ENCODE measurements around the gene CARD19. TPM values are rescaled to one million over a fixed set of nuclear protein-coding genes. Genes with fewer than 3 reads are reported as not detected.

The CARD19 gene
- total and polyA plus RNA-seq, 9 donors = 5.0 to 67.6 (median 44.7) TPM

DNA sequence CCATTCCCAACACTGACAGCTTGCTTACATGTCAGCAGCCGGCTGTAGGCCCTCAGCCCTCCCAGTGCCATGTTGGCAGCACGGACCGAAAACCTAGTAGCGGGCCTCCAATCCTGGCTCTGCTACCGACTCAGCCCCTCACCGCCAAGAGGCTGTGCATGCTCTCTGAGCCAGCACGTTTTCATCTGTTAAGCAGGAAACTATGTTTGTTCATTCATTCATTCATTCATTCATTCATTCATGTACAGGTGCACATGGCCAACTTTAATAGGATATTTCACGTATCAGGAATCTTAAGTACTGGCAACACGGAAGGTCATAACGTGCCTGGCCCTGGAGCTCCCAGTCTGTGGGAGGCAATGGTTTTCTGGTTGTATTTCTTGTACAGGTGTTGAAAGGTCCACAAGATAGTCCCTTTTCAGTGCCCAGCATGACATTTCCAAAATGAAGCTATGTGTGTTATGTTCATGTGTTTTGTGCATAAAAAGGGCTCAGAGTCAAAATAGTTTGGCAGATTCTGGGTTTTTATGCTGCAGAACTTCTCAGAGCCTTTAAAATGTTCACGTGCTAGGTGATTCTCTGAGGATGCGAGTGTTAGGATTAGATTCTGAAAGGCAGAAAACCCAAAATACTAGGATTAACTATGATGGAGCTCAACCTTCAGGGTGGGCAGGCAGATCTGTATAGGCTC, 19.8 kb upstream of the CARD19 start:
- intact Hi-C loops (cut with DNase I) = no loop called here
- WGBS, 3 donors = 87 to 91% (median 90%) methylated on average over 11 to 12 of the region's 12 CpGs
- no peak for DNase-seq
- TF ChIP-seq, protein P1, sequence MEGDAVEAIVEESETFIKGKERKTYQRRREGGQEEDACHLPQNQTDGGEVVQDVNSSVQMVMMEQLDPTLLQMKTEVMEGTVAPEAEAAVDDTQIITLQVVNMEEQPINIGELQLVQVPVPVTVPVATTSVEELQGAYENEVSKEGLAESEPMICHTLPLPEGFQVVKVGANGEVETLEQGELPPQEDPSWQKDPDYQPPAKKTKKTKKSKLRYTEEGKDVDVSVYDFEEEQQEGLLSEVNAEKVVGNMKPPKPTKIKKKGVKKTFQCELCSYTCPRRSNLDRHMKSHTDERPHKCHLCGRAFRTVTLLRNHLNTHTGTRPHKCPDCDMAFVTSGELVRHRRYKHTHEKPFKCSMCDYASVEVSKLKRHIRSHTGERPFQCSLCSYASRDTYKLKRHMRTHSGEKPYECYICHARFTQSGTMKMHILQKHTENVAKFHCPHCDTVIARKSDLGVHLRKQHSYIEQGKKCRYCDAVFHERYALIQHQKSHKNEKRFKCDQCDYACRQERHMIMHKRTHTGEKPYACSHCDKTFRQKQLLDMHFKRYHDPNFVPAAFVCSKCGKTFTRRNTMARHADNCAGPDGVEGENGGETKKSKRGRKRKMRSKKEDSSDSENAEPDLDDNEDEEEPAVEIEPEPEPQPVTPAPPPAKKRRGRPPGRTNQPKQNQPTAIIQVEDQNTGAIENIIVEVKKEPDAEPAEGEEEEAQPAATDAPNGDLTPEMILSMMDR (IDR thresholded peaks at IDR 0.05) = no peak
- no peak for TF ChIP-seq POLR2A (IDR thresholded peaks at IDR 0.05)
- no peak for TF ChIP-seq EP300 (IDR thresholded peaks at IDR 0.05)
- no peak overlapping the region for H3K27ac ChIP-seq
- H3K4me1 ChIP-seq (ENCODE audit: insufficient read depth) = peaks cover 23% of the 10 kb centered on the region
- no peak overlapping the region for H3K4me3 ChIP-seq
- H3K27me3 ChIP-seq = no peaks in the 10 kb centered on the region
- H3K9me3 ChIP-seq = no peaks in the 10 kb centered on the region
- no peaks in the 10 kb centered on the region for H3K36me3 ChIP-seq

DNA sequence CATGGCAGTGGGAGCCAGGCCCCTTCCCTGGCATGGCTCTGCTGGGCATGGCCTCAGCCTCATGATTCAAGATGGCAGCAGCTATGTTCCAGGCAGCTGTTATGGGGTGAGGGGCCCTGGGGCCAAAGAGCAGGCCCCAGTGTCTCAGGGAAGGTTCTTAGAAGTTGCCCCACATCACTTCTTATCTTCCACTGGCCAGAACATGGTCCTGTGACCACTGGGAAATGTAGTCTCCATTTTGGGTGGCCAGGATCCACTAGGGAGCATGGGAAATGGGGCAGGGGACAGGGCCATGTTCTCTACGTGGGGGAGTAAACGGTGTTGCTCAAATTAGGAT, 19.3 kb upstream of the CARD19 start:
- H3K36me3 ChIP-seq = no peaks in the 10 kb centered on the region
- H3K27ac ChIP-seq = no peak overlapping the region
- no peaks in the 10 kb centered on the region for H3K27me3 ChIP-seq
- TF ChIP-seq POLR2A (IDR thresholded peaks at IDR 0.05) = no peak
- TF ChIP-seq, protein P1 (IDR thresholded peaks at IDR 0.05) = no peak
- TF ChIP-seq EP300 (IDR thresholded peaks at IDR 0.05) = no peak
- H3K4me3 ChIP-seq = no peak overlapping the region
- peaks cover 19% of the 10 kb centered on the region for H3K4me1 ChIP-seq (ENCODE audit: insufficient read depth)
- no peak for DNase-seq
- no peaks in the 10 kb centered on the region for H3K9me3 ChIP-seq
- WGBS, 3 donors = 83 to 95% (median 86%) methylated on average over 2 of the region's 2 CpGs
- intact Hi-C loops (cut with DNase I) = no loop called here

DNA sequence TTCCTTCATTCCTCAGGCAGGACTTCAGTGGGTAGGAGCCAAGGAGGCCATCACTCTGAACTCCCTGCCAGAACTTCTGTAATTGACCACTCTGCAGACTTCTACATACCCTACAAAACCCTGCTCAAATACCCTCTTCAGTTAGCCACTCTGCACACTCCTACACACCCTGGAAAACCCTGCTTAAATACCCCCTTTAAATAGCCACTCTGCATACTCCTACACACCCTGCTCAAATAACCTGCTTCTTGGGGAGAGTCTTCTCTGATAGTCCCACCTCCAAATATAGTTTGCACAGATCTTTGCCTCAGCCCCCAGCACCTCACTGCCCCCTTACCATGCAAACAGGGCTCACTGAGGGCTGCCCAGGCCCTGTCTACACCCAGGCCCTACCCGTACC, 18.6 kb upstream of the CARD19 start:
- peaks cover 13% of the 10 kb centered on the region for H3K4me1 ChIP-seq (ENCODE audit: insufficient read depth)
- DNase-seq = no peak
- no peak for TF ChIP-seq EP300 (IDR thresholded peaks at IDR 0.05)
- TF ChIP-seq, protein P1 (IDR thresholded peaks at IDR 0.05) = no peak
- TF ChIP-seq POLR2A (IDR thresholded peaks at IDR 0.05) = no peak
- H3K27ac ChIP-seq = no peak overlapping the region
- H3K36me3 ChIP-seq = no peaks in the 10 kb centered on the region
- no peaks in the 10 kb centered on the region for H3K27me3 ChIP-seq
- 88 to 100% (median 97%) methylated on average over 1 of the region's 1 CpG for WGBS, 3 donors
- H3K4me3 ChIP-seq = no peak overlapping the region
- no peaks in the 10 kb centered on the region for H3K9me3 ChIP-seq
- intact Hi-C loops (cut with DNase I) = no loop called here

DNA sequence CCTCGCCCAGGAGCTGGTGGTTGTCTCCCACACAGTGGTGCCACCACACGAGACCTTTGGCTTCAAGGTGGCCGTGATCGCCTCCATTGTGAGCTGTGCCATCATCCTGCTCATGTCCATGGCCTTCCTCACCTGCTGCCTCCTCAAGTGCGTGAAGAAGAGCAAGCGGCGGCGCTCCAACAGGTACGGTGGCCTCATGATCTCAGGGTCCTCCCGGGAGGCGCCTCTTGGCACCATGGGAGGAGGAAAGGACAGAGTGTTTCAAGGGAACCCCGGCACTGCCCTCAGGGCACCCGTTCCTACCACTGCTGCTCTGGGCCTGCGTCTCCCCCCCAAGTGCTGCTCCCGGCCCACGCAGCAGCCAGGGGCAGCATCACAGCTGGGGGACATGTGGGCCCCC, 18.2 kb upstream of the CARD19 start:
- H3K4me1 ChIP-seq (ENCODE audit: insufficient read depth) = peaks cover 10% of the 10 kb centered on the region
- H3K27ac ChIP-seq = no peak overlapping the region
- no peaks in the 10 kb centered on the region for H3K27me3 ChIP-seq
- 95 to 96% (median 95%) methylated on average over 16 of the region's 16 CpGs for WGBS, 3 donors
- no peaks in the 10 kb centered on the region for H3K9me3 ChIP-seq
- H3K36me3 ChIP-seq = no peaks in the 10 kb centered on the region
- intact Hi-C loops (cut with DNase I) = no loop called here
- no peak overlapping the region for H3K4me3 ChIP-seq
- TF ChIP-seq, protein P1 (IDR thresholded peaks at IDR 0.05) = no peak
- no peak for TF ChIP-seq POLR2A (IDR thresholded peaks at IDR 0.05)
- TF ChIP-seq EP300 (IDR thresholded peaks at IDR 0.05) = no peak
- DNase-seq = peak in 1 of 5 donors; percentile 29

Measured in ovary (tissue), 9 donors.